ENCODE data around the gene GNLY.

DNA sequence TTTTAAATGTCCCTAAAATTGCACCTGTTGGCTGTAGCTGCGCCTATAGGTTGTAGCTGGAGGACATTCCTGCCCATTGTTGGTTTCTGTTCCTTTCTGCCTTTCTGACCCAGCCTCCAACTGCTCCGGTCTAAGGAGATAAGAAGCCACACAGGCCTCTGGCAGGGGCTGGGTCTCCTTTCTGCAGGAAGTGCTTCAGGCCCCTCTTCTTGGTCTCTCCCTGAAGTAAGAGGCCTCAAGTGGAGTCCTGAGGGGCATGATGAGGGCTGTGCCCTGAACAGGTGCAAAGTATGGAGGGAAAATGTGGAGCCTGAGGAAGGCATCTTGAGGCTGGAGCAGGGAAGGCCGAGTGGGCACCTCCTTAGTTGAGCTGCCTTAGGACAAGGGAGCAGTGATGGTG lies 15.8 kb upstream of the GNLY start:
- TF ChIP-seq POLR2A (IDR thresholded peaks at IDR 0.05): no peak
- TF ChIP-seq, protein P1, sequence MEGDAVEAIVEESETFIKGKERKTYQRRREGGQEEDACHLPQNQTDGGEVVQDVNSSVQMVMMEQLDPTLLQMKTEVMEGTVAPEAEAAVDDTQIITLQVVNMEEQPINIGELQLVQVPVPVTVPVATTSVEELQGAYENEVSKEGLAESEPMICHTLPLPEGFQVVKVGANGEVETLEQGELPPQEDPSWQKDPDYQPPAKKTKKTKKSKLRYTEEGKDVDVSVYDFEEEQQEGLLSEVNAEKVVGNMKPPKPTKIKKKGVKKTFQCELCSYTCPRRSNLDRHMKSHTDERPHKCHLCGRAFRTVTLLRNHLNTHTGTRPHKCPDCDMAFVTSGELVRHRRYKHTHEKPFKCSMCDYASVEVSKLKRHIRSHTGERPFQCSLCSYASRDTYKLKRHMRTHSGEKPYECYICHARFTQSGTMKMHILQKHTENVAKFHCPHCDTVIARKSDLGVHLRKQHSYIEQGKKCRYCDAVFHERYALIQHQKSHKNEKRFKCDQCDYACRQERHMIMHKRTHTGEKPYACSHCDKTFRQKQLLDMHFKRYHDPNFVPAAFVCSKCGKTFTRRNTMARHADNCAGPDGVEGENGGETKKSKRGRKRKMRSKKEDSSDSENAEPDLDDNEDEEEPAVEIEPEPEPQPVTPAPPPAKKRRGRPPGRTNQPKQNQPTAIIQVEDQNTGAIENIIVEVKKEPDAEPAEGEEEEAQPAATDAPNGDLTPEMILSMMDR (IDR thresholded peaks at IDR 0.05): no peak

Measured in vagina (tissue), 2 donors.